ENCODE results near the gene FZD8.
A peak's percentile ranks its signal among the peaks of the same experiment; 100 is the strongest.

FZD8 gene

DNA sequence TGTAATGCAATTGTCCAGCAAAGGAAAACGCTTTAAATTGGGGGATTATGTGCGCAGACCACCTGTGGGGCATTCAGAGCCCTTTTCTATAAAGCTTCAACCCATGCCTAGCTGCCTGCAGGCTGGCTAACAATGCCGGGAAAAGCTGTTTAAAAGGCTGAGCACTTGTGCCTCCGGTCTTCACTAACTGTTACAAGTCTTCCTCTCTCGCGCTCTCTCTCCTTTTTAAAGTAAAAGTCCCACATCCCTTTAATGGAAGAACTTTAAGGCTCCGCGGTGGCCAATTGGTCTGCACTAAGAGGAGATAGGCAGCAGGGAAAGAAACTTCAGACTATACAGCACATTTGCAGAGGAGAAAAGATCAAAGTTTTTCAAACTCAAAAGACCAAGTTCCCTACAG lies 4.6 kb downstream of the FZD8 start:
- in situ Hi-C loops (cut with HindIII; ENCODE audit: low sequenced_read_pairs) = no loop called here
- H3K4me3 ChIP-seq (ENCODE audit: low read depth, low read length) = peak overlapping the region; percentile 20
- TF ChIP-seq, protein P1, sequence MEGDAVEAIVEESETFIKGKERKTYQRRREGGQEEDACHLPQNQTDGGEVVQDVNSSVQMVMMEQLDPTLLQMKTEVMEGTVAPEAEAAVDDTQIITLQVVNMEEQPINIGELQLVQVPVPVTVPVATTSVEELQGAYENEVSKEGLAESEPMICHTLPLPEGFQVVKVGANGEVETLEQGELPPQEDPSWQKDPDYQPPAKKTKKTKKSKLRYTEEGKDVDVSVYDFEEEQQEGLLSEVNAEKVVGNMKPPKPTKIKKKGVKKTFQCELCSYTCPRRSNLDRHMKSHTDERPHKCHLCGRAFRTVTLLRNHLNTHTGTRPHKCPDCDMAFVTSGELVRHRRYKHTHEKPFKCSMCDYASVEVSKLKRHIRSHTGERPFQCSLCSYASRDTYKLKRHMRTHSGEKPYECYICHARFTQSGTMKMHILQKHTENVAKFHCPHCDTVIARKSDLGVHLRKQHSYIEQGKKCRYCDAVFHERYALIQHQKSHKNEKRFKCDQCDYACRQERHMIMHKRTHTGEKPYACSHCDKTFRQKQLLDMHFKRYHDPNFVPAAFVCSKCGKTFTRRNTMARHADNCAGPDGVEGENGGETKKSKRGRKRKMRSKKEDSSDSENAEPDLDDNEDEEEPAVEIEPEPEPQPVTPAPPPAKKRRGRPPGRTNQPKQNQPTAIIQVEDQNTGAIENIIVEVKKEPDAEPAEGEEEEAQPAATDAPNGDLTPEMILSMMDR (IDR thresholded peaks at IDR 0.05; ENCODE audit: low read depth, low read length) = no peak
- peak; percentile 36 for DNase-seq (ENCODE audit: low read depth, low spot score)

DNA sequence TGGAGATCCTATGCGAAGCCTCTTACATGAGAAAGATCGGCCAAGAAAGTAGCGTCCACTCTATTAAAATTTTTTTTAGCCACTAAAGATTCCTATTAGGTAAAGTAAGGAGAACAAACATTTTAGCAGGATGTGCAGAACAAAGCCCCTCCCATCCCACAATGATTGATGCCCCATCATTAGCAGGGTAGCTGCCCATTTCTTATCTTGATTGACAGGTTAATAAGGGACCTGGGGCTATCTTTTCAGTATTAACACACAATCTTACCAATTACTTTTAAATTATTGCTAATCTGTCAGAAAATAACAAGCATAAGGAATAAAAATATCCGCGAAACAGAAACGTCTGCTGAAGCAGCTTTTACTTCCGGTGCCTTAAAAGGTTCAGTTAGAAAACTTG lies 5.1 kb downstream of the FZD8 start:
- in situ Hi-C loops (cut with HindIII; ENCODE audit: low sequenced_read_pairs) = no loop called here
- no peak for DNase-seq (ENCODE audit: low read depth, low spot score)
- TF ChIP-seq, protein P1 (IDR thresholded peaks at IDR 0.05; ENCODE audit: low read depth, low read length) = no peak
- peak overlapping the region; percentile 10 for H3K4me3 ChIP-seq (ENCODE audit: low read depth, low read length)

DNA sequence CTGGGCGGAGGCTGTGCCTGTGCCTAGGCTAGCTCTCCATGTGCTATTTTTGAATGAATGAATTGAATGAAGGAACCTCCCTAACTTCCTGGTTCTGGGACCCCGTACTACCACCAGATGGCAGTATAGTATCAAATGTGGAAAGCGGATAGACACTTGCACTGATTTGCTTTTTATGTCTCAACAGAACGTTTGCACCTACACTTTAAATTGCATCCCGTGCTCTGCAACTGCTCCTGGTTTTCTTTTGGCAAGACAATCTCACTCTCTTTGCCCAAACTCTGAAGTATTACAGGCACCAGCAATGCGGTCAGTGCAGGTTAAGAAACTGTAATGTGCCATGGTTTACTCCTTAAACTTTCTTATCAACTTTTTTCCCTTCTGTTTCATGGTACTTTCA lies 6.5 kb downstream of the FZD8 start:
- no peak overlapping the region for H3K4me3 ChIP-seq (ENCODE audit: low read depth, low read length)
- in situ Hi-C loops (cut with HindIII; ENCODE audit: low sequenced_read_pairs) = no loop called here
- peak; percentile 74 for DNase-seq (ENCODE audit: low read depth, low spot score)
- TF ChIP-seq, protein P1 (IDR thresholded peaks at IDR 0.05; ENCODE audit: low read depth, low read length) = peak; percentile 83

DNA sequence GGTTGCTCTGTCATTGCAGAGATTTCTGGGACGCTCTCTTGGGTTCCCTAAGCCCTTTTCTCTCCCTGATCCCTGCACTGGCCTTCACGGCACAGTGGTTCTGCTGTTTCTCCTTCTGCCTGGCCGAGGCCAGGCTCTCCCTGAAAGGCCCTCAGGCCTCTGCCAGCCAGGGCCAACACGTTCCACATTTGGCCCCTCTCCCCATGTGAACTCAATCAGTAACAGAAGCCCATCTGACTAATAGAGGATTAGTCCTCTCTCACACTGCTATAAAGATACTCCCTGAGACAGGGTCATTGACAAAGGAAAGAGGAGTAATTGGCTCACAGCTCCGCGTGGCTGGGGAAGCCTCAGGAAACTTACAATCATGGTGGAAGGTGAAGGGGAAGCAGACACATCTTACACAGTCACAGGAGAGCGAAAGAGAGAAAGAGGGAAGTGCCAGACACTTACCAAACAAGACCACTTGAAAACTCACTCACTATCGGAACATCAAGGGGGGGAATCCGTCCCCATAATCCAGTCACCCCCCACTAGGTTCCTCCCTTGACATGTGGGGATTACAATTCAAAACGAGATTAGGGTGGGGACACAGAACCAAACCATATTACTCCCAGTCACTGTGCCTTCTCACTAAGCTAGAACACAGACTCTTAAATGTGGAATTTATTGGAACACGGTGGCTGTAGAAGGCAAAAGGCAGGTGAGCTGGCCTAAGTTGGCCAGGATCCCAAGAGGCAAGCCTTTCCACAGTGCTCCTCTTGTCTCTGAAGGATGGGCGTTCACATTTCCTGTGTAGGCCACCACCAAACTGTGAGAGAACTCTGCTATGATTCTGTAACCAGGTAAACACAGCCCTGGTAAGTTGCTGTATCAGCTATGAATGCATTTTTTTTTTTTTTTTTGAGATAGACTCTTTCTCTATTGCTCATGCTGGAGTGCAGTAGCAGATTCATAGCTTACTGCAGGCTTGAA lies 8.8 kb downstream of the FZD8 start:
- no peak for DNase-seq (ENCODE audit: low read depth, low spot score)
- H3K4me3 ChIP-seq (ENCODE audit: low read depth, low read length) = no peak overlapping the region
- in situ Hi-C loops (cut with HindIII; ENCODE audit: low sequenced_read_pairs) = no loop called here
- TF ChIP-seq, protein P1 (IDR thresholded peaks at IDR 0.05; ENCODE audit: low read depth, low read length) = no peak

DNA sequence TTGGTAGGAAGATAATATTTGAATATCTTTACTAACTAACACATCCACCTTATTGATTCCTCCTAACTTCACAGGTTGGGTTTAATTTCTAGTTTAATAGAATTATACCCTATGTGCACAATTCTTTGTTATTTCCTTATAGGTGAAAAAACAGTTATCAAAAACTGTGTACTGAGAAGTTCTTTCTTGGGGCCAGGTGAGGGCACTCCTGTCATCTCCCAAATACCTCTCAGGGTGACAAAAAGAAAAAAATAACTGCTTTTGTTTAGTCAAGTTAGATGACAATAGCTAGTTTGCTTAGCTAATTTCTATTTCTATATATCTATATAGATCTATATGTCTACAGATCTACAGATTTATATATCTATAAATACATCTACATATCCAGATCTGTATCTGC lies 10.1 kb downstream of the FZD8 start:
- in situ Hi-C loops (cut with HindIII; ENCODE audit: low sequenced_read_pairs) = no loop called here
- DNase-seq (ENCODE audit: low read depth, low spot score) = no peak
- TF ChIP-seq, protein P1 (IDR thresholded peaks at IDR 0.05; ENCODE audit: low read depth, low read length) = no peak

DNA sequence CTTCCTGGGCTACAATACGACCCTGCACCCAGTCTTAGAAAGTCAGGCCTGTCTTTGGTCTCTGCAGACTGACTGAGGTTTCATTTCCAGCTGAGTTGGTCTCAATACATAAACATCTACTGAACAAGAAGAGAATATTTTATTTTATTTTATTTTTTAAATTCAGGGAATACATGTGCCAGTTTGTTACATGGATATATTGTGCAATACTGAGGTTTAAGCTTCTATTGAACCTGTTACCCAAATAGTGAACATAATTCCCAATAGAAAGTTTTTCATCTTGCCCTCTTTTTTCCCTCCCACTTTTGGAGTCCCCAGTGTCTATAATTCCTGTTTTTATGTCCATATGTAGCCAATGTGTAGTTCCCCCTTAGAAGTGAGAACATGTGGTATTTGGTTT lies 10.7 kb downstream of the FZD8 start:
- in situ Hi-C loops (cut with HindIII; ENCODE audit: low sequenced_read_pairs) = no loop called here
- TF ChIP-seq, protein P1 (IDR thresholded peaks at IDR 0.05; ENCODE audit: low read depth, low read length) = no peak
- no peak for DNase-seq (ENCODE audit: low read depth, low spot score)
- no peak overlapping the region for H3K4me3 ChIP-seq (ENCODE audit: low read depth, low read length)

More for the DNA sequence above, 10.1 kb downstream of the FZD8 start:
- no peak overlapping the region for H3K4me3 ChIP-seq (ENCODE audit: low read depth, low read length)
